GM23338 (cell line): Measurements from ENCODE around the gene MIAT.

Experiments
- CREB1 ChIP-seq: fragments of 250-450 bp; sonication (Bioruptor Pico); IDR thresholded peaks from 2 replicates; pipeline ENCODE4 v1.5.0; 2020; ENCODE audit warnings: low read depth, mild to moderate bottlenecking, moderate library complexity
- CTCF ChIP-seq, 2 experiments: fragments of 200-600 bp in 1 of 2; sonication (generic) in 1 of 2; conservative IDR thresholded peaks; 2 replicates each; pipeline versions ENCODE4 v1.5.1 to v1.6.1; 2016 to 2017; ENCODE audit warnings: antibody characterized with exemption in 2 of 2, low read depth in 2 of 2, mild to moderate bottlenecking in 2 of 2, moderate library complexity in 1 of 2
- EZH2 ChIP-seq: fragments of 200-600 bp; sonication (generic); IDR thresholded peaks from one replicate; pipeline ENCODE4 v1.8.0; 2017; ENCODE audit warnings: antibody characterized with exemption, mild to moderate bottlenecking, low read depth; ENCODE audit not compliant: unreplicated experiment
- EZH2phosphoT487 ChIP-seq: fragments of 200-600 bp; sonication (generic); IDR thresholded peaks from one replicate; pipeline ENCODE4 v1.8.1; 2018; ENCODE audit warnings: antibody characterized with exemption; ENCODE audit not compliant: unreplicated experiment
- JUNB ChIP-seq: IDR thresholded peaks from one replicate; pipeline ENCODE4 v1.6.1; 2016; ENCODE audit warnings: antibody characterized with exemption; ENCODE audit not compliant: unreplicated experiment
- NANOG ChIP-seq: IDR thresholded peaks from 2 replicates; pipeline ENCODE4 v1.6.1; 2016; ENCODE audit warnings: antibody characterized with exemption, borderline replicate concordance
- POLR2AphosphoS5 ChIP-seq: IDR thresholded peaks from 2 replicates; pipeline ENCODE4 v1.6.1; 2016; ENCODE audit warnings: antibody characterized with exemption, low read depth
- STAT1 ChIP-seq: IDR thresholded peaks from one replicate; pipeline ENCODE4 v1.6.1; 2016; ENCODE audit warnings: antibody characterized with exemption; ENCODE audit not compliant: unreplicated experiment
- ZNF114 ChIP-seq: fragments of 250-450 bp; sonication (Bioruptor Pico); IDR thresholded peaks from 2 replicates; pipeline ENCODE4 v1.5.0; 2020; ENCODE audit warnings: mild to moderate bottlenecking, moderate library complexity
- ZNF331 ChIP-seq: fragments of 250-450 bp; sonication (Bioruptor Pico); IDR thresholded peaks from 2 replicates; pipeline ENCODE4 v1.5.0; 2020; ENCODE audit warnings: low read depth, mild to moderate bottlenecking, moderate library complexity
- ZNF462 ChIP-seq: fragments of 250-450 bp; sonication (Bioruptor Pico); IDR thresholded peaks from 2 replicates; pipeline ENCODE4 v1.5.0; 2020; ENCODE audit warnings: mild to moderate bottlenecking, moderate library complexity
- TF ChIP-seq, protein P1 (sequence below): IDR thresholded peaks from 2 replicates; pipeline ENCODE4 v1.6.1; 2016; ENCODE audit warnings: antibody characterized with exemption
- TF ChIP-seq, protein P2 (sequence below): IDR thresholded peaks from one replicate; pipeline ENCODE4 v1.6.1; 2018; ENCODE audit warnings: antibody characterized with exemption; ENCODE audit not compliant: unreplicated experiment

DNA sequence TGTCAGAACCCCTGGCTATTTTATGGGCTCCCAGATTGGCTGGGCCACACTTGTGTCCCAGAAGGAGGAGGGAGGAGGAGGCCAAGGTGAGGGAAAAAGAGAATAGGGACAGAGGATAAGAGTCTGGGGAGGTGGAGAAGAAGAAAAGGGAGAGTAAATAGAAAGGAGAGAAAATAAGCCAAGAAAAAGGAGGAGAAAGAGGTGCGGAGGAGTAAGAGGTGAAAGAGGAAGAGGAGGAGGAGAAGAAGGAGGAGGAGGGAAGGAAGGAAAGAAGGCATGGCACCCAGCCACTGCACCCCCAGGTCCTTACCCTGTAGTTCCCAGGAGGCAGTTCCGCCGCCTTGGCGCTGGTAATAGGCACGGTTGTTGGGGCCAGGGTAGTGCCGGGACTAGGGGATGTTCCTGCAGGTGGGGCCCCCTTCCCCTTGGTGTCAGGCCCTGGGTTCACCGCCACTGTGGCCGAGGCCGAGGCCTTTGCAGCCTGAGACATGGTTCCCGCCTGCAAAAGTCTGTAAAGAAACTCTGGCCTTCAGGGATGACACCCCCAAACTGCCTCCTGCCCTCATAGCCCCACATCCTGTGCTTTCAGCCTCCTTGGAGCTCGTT lies 41.5 kb upstream of the MIAT start:
- TF ChIP-seq CTCF (conservative IDR thresholded peaks at IDR 0.05; ENCODE audit: low read depth in 2 of 2) (no peak), POLR2AphosphoS5 (no peak), EZH2phosphoT487 (no peak), ZNF331 (no peak), EZH2 (no peak), STAT1 (no peak), CREB1 (CRISPR knock-in tag) (no peak), ZNF114 (no peak), JUNB (no peak), ZNF462 (CRISPR knock-in tag) (no peak), NANOG (no peak)
- TF ChIP-seq, protein P1, sequence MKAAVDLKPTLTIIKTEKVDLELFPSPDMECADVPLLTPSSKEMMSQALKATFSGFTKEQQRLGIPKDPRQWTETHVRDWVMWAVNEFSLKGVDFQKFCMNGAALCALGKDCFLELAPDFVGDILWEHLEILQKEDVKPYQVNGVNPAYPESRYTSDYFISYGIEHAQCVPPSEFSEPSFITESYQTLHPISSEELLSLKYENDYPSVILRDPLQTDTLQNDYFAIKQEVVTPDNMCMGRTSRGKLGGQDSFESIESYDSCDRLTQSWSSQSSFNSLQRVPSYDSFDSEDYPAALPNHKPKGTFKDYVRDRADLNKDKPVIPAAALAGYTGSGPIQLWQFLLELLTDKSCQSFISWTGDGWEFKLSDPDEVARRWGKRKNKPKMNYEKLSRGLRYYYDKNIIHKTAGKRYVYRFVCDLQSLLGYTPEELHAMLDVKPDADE = no peak
- TF ChIP-seq, protein P2, sequence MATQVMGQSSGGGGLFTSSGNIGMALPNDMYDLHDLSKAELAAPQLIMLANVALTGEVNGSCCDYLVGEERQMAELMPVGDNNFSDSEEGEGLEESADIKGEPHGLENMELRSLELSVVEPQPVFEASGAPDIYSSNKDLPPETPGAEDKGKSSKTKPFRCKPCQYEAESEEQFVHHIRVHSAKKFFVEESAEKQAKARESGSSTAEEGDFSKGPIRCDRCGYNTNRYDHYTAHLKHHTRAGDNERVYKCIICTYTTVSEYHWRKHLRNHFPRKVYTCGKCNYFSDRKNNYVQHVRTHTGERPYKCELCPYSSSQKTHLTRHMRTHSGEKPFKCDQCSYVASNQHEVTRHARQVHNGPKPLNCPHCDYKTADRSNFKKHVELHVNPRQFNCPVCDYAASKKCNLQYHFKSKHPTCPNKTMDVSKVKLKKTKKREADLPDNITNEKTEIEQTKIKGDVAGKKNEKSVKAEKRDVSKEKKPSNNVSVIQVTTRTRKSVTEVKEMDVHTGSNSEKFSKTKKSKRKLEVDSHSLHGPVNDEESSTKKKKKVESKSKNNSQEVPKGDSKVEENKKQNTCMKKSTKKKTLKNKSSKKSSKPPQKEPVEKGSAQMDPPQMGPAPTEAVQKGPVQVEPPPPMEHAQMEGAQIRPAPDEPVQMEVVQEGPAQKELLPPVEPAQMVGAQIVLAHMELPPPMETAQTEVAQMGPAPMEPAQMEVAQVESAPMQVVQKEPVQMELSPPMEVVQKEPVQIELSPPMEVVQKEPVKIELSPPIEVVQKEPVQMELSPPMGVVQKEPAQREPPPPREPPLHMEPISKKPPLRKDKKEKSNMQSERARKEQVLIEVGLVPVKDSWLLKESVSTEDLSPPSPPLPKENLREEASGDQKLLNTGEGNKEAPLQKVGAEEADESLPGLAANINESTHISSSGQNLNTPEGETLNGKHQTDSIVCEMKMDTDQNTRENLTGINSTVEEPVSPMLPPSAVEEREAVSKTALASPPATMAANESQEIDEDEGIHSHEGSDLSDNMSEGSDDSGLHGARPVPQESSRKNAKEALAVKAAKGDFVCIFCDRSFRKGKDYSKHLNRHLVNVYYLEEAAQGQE = no peak
